Psoas muscle (tissue), 8 donors: ENCODE results near the gene BNC2. TPM values are rescaled to one million over a fixed set of nuclear protein-coding genes. Genes with fewer than 3 reads are reported as not detected.

Source experiments
- ATAC-seq, 4 donors: fragments of 200-7000 bp; cut with Tn5 transposase; one replicate each; pipeline ENCODE4 v1.9.1; 2020; ENCODE audit warnings: moderate library complexity in 3 of 4, mild to moderate bottlenecking in 2 of 4
- DNase-seq, 2 donors: peaks; one replicate each; pipeline ENCODE4 v3.0.0-alpha.2; 2020
- H3K27ac ChIP-seq: fragments of 200-600 bp; one replicate; pipeline ENCODE4 v1.8.0; 2022
- H3K27me3 ChIP-seq, 3 donors: fragments of 200-600 bp in 1 of 3; one replicate each; pipeline versions ENCODE4 v1.6.1 to v1.8.0; 2013 to 2022; ENCODE audit warnings: low read length in 2 of 3, mild to moderate bottlenecking in 2 of 3, moderate library complexity in 1 of 3; ENCODE audit not compliant: insufficient read depth in 3 of 3
- H3K36me3 ChIP-seq, 2 donors: fragments of 200-600 bp in 1 of 2; one replicate each; pipeline versions ENCODE4 v1.6.1 to v1.8.0; 2013 to 2022; ENCODE audit warnings: low read depth in 1 of 2, mild to moderate bottlenecking in 1 of 2, moderate library complexity in 1 of 2; ENCODE audit not compliant: insufficient read depth in 1 of 2
- H3K4me1 ChIP-seq: fragments of 200-600 bp; one replicate; pipeline ENCODE4 v1.8.0; 2022
- H3K4me3 ChIP-seq: fragments of 200-600 bp; one replicate; pipeline ENCODE4 v1.8.0; 2022; ENCODE audit warnings: mild to moderate bottlenecking
- H3K9me3 ChIP-seq: fragments of 200-600 bp; one replicate; pipeline ENCODE4 v1.8.0; 2022
- WGBS, 3 donors: extraction: QIAGEN DNeasy Blood & Tissue Kit; methylation state at CpG; one replicate each; pipeline versions ENCODE4 v1.1.6 to v1.1.7; 2013; 5-methylcytosine and 5-hydroxymethylcytosine counted together
- intact Hi-C, 2 donors: fragments of 100-400 bp; cut with DNase I; formaldehyde crosslinking; loops; one replicate each; pipeline versions ENCODE4 v1.11.0 to v1.14.2; 2022
- polyA plus RNA-seq, 3 donors: library from polyadenylated mRNA; stranded (reverse); fragments of 200-250 nt; gene quantifications; one replicate each; pipeline ENCODE4 v1.2.3, GENCODE V29; 2013
- total RNA-seq, 4 donors: library from RNA; stranded (reverse); fragmentation: NEBNext Ultra II Directional in 2 of 4; extraction: Animal tissue kit (Norgen Biotek cat#: 25700) in 2 of 4; gene quantifications; one replicate each; pipeline versions ENCODE4 v1.2.1 to v1.2.4, GENCODE V29; 2021 to 2023
- TF ChIP-seq, protein P1 (sequence below): fragments of 200-600 bp; IDR thresholded peaks from one replicate; pipeline ENCODE4 v1.8.0; 2022; ENCODE audit warnings: antibody characterized with exemption
- donor health status: healthy with polysubstance abuse.
- donor health status: DM: no; HTN: no; CAD: no; lungs with moderate emphysema.
- donor health status: Bipolar disorder and iron deficiency.
- donor health status: healthy.
- donor health status: DM: yes; HTN: yes; CAD: no.
- donor health status: DM: no; HTN: no; CAD: no.
- donor health status: DM: no; HTN: no; CAD: no.
- donor health status: DM: yes; HTN: yes; CAD: no.

BNC2 gene
- total and polyA plus RNA-seq, 7 donors = 1.3 to 168 (median 44.1) TPM

DNA sequence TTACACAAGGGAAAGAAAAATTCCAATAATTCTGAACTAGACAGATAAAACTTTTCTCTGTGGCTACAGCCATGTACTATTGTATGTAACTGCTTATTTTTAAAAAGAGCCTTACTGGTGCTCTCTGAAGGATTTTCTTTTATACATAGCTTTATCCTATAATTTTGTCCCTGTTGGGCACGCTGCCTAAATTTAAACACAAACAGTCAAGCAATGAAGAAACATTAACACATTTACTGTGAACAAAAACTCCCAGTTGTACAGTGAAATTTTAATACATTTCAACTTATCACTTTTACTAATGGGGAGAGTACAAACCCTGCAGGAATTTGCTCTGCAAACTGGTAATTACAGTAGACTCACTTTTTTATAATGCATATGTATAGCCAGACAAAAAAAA, 273.3 kb downstream of the BNC2 start:
- Histone ChIP-seq H3K27me3 (no peaks in the 10 kb centered on the region), H3K27ac (no peak overlapping the region), H3K4me1 (no peaks in the 10 kb centered on the region), H3K4me3 (no peak overlapping the region), H3K9me3 (no peaks in the 10 kb centered on the region), H3K36me3 (no peaks in the 10 kb centered on the region)
- TF ChIP-seq, protein P1, sequence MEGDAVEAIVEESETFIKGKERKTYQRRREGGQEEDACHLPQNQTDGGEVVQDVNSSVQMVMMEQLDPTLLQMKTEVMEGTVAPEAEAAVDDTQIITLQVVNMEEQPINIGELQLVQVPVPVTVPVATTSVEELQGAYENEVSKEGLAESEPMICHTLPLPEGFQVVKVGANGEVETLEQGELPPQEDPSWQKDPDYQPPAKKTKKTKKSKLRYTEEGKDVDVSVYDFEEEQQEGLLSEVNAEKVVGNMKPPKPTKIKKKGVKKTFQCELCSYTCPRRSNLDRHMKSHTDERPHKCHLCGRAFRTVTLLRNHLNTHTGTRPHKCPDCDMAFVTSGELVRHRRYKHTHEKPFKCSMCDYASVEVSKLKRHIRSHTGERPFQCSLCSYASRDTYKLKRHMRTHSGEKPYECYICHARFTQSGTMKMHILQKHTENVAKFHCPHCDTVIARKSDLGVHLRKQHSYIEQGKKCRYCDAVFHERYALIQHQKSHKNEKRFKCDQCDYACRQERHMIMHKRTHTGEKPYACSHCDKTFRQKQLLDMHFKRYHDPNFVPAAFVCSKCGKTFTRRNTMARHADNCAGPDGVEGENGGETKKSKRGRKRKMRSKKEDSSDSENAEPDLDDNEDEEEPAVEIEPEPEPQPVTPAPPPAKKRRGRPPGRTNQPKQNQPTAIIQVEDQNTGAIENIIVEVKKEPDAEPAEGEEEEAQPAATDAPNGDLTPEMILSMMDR = no peak
- intact Hi-C loops = no loop called here
- DNase-seq = no peak
- no peak for ATAC-seq
- WGBS, 3 donors = 87 to 96% (median 93%) methylated on average over 1 of the region's 1 CpG

DNA sequence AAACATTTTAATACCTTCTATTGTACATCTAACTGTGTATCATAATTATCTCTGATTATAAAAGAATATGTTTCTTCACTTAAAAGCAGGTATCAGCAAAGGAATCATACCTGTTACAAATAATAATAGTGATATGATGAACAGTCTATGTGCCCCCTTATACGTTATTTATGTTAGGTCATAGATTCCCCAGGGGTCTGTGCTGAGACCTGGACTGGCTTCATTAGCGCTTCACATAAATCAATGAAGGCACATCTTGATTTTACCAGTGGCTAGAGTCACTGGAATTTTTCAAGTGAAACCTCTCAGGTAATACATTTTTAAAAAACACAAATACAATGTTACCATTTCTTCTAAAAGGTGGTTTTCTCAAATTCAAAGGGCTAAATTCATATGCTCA, 275.2 kb downstream of the BNC2 start:
- no peaks in the 10 kb centered on the region for H3K27me3 ChIP-seq
- no peaks in the 10 kb centered on the region for H3K9me3 ChIP-seq
- intact Hi-C loops = no loop called here
- peaks cover 9% of the 10 kb centered on the region for H3K4me1 ChIP-seq
- no peak for DNase-seq
- no peaks in the 10 kb centered on the region for H3K36me3 ChIP-seq
- TF ChIP-seq, protein P1 = no peak
- no peak for ATAC-seq
- H3K27ac ChIP-seq = no peak overlapping the region
- no peak overlapping the region for H3K4me3 ChIP-seq
- WGBS, 3 donors = 95 to 98% (median 96%) methylated on average over 2 of the region's 2 CpGs

DNA sequence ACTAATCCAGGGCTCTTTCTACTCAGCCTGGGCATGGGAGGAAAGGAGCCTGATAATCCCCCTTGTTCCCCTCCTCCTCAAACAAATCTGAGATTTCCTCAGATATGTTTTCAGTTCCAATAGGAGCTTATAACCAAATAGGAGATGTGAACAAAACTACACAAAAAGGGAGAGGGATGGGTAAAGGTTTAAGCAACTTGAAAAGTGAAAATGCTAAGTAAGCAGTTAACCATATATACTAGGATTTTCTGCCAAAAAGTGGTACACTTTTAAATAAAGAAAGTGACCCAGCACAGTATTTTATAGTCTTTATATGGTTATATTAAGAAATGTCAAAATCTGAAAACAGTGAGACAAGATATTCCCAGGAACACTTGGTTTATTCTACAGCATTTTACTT, 275.7 kb downstream of the BNC2 start:
- Histone ChIP-seq H3K4me3 (no peak overlapping the region), H3K9me3 (no peaks in the 10 kb centered on the region), H3K36me3 (no peaks in the 10 kb centered on the region), H3K27me3 (no peaks in the 10 kb centered on the region), H3K4me1 (peaks cover 9% of the 10 kb centered on the region), H3K27ac (no peak overlapping the region)
- intact Hi-C loops = no loop called here
- ATAC-seq (no peak), DNase-seq (no peak)
- TF ChIP-seq, protein P1 = no peak

DNA sequence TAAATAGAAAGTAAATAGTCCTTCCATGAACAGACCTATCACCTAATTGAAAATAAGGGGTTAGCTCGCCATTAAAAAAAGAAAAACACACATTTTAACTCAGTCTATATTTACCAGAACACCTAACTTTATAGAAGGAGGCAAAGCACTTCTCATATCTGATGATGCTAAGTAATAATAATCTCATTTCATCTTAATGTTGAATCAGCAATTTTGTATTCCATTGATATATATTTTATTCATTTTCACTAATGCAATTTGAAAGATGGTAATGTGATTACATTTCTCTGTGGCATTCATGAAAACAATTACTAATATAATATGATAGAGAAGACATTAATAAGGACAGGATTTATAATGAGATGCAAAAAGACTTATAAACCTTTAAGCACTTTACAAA, 276.7 kb downstream of the BNC2 start:
- Histone ChIP-seq H3K36me3 (no peaks in the 10 kb centered on the region), H3K27ac (no peak overlapping the region), H3K9me3 (no peaks in the 10 kb centered on the region), H3K27me3 (no peaks in the 10 kb centered on the region), H3K4me3 (no peak overlapping the region), H3K4me1 (peaks cover 9% of the 10 kb centered on the region)
- intact Hi-C loops = no loop called here
- ATAC-seq = no peak
- DNase-seq = no peak
- TF ChIP-seq, protein P1 = no peak
- 94 to 100% (median 95%) methylated on average over 1 of the region's 1 CpG for WGBS, 3 donors

DNA sequence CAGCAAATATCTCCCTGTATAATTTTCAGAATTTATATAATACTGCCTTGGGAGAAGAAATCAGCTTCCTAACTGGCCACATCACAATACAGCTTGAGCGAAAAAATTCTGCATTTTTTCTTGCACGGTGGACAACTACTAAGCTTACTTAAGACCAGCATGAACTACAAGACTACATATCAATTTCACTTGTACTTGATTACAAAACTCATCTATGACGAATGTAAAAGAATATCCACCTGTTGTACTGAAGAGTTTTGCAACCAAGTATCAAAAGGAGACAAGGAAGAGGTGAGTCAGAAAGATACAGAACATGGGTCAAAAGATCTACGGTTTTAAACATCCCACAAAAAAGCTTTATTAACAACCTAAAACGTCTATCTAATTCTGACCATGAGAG, 279.4 kb downstream of the BNC2 start:
- ATAC-seq = peak; percentile 67 to 92 (median 88)

More for the DNA sequence above, 279.4 kb downstream of the BNC2 start:
- 42 to 57% (median 55%) methylated on average over 5 of the region's 5 CpGs for WGBS, 3 donors
- H3K27me3 ChIP-seq = no peaks in the 10 kb centered on the region
- intact Hi-C loops = no loop called here
- peaks cover 17% of the 10 kb centered on the region for H3K4me1 ChIP-seq
- DNase-seq = no peak
- no peak overlapping the region for H3K4me3 ChIP-seq
- no peak overlapping the region for H3K27ac ChIP-seq
- no peaks in the 10 kb centered on the region for H3K9me3 ChIP-seq
- TF ChIP-seq, protein P1 = no peak
- no peaks in the 10 kb centered on the region for H3K36me3 ChIP-seq
